ENCODE data around the gene PSAP.

DNA sequence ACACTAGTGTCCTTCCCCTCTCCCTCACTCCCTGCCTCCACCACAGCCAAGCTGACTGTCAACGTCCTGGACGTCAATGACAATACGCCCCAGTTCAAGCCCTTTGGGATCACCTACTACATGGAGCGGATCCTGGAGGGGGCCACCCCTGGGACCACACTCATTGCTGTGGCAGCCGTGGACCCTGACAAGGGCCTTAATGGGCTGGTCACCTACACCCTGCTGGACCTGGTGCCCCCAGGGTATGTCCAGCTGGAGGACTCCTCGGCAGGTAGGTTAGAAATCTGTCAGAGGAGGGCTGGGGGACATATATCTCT is 52.8 kb downstream of the PSAP start:
- TF ChIP-seq POLR2A (IDR thresholded peaks at IDR 0.05): no peak
- no peak for TF ChIP-seq CTCF (IDR thresholded peaks at IDR 0.05)
